OCI-LY3 (cell line): ENCODE measurements around the gene ARMH3.
A peak's percentile ranks its signal among the peaks of the same experiment; 100 is the strongest.

Experiments
- H2AFZ ChIP-seq: fragments of 200-600, 300-600 bp; shearing (Covaris generic); 2 replicates; pipeline ENCODE4 v1.6.0; 2014; ENCODE audit warnings: antibody characterized with exemption, low read depth, low read length
- H3K27ac ChIP-seq: fragments of 200-600, 300-600 bp; sonication (generic); 2 replicates; pipeline ENCODE4 v1.5.1; 2014; ENCODE audit warnings: mild to moderate bottlenecking, low read length, moderate library complexity, mixed read lengths
- H3K27me3 ChIP-seq: fragments of 200-600, 300-600 bp; sonication (generic); 2 replicates; pipeline ENCODE4 v1.6.1; 2014; ENCODE audit warnings: low read depth, low read length, mixed read lengths
- H3K36me3 ChIP-seq: fragments of 200-600, 300-600 bp; sonication (generic); replicated peaks from 2 replicates; pipeline ENCODE3; 2014; ENCODE audit warnings: low read depth, low read length, mixed read lengths
- H3K4me1 ChIP-seq: fragments of 300-600, 200-600 bp; sonication (generic); 2 replicates; pipeline ENCODE4 v1.6.1; 2014; ENCODE audit warnings: low read length, mixed read lengths
- H3K4me2 ChIP-seq: fragments of 200-600, 300-600 bp; sonication (generic); 2 replicates; pipeline ENCODE4 v1.6.1; 2014; ENCODE audit warnings: low read length, mixed read lengths
- H3K4me3 ChIP-seq: fragments of 300-600, 200-600 bp; sonication (generic); 2 replicates; pipeline ENCODE4 v1.5.1; 2014; ENCODE audit warnings: antibody characterized with exemption, mild to moderate bottlenecking, low read length, moderate library complexity
- H3K79me2 ChIP-seq: fragments of 300-600, 200-600 bp; shearing (Covaris generic); 2 replicates; pipeline ENCODE4 v1.6.1; 2014; ENCODE audit warnings: mild to moderate bottlenecking, low read length, mixed read lengths
- H3K9ac ChIP-seq: fragments of 300-600, 200-600 bp; shearing (Covaris generic); 2 replicates; pipeline ENCODE4 v1.6.0; 2014; ENCODE audit warnings: mild to moderate bottlenecking, low read length, moderate library complexity
- H3K9me3 ChIP-seq: fragments of 200-600, 300-600 bp; shearing (Covaris generic); 2 replicates; pipeline ENCODE4 v1.6.1; 2014; ENCODE audit warnings: low read length, mixed read lengths; ENCODE audit not compliant: insufficient read depth
- H4K20me1 ChIP-seq: fragments of 200-600, 300-600 bp; sonication (generic); 2 replicates; pipeline ENCODE4 v1.6.1; 2016; ENCODE audit warnings: low read length, mixed read lengths; ENCODE audit not compliant: insufficient read depth
- EZH2phosphoT487 ChIP-seq: fragments of 200-600 bp; shearing (Covaris generic); IDR thresholded peaks from 2 replicates; pipeline ENCODE4 v1.6.1; 2018; ENCODE audit warnings: antibody characterized with exemption, mixed run types, low read depth
- TF ChIP-seq, protein P1 (sequence below): fragments of 200-600, 300-600 bp; sonication (generic); IDR thresholded peaks from 2 replicates; pipeline ENCODE4 v1.5.1; 2014; ENCODE audit warnings: antibody characterized with exemption, low read length, low read depth

Gene ARMH3

DNA sequence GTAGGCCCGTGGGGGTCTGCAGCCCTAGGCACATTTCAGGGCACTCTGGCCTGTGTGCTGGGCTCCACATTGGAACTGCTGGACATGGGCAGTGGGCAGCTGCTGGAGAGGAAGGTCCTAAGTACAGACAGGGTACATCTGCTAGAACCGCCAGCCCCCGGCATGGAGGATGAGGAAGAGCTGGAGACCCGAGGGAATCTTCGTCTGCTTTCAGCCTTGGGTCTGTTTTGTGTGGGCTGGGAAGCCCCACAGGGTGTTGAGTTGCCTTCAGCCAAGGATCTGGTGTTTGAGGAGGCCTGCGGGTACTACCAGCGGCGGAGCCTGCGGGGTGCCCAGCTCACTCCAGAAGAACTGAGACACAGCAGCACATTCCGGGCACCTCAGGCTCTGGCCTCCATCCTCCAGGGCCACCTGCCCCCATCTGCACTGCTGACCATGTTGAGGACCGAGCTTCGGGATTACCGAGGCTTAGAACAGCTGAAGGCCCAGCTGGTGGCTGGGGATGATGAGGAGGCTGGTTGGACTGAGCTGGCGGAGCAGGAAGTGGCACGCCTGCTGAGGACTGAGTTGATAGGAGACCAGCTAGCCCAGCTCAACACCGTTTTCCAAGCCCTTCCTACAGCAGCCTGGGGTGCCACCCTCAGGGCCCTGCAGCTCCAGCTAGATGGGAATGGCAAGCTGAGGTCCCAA lies 10.6 kb upstream of the ARMH3 start:
- H3K9me3 ChIP-seq, result no peaks in the 10 kb centered on the region
- peak overlapping the region; percentile 79 for H3K4me3 ChIP-seq
- H3K9ac ChIP-seq, result peak overlapping the region; percentile 65
- H3K27ac ChIP-seq, result no peak overlapping the region
- H3K36me3 ChIP-seq, result no peaks in the 10 kb centered on the region
- H4K20me1 ChIP-seq, result no peaks in the 10 kb centered on the region
- TF ChIP-seq, protein P1, sequence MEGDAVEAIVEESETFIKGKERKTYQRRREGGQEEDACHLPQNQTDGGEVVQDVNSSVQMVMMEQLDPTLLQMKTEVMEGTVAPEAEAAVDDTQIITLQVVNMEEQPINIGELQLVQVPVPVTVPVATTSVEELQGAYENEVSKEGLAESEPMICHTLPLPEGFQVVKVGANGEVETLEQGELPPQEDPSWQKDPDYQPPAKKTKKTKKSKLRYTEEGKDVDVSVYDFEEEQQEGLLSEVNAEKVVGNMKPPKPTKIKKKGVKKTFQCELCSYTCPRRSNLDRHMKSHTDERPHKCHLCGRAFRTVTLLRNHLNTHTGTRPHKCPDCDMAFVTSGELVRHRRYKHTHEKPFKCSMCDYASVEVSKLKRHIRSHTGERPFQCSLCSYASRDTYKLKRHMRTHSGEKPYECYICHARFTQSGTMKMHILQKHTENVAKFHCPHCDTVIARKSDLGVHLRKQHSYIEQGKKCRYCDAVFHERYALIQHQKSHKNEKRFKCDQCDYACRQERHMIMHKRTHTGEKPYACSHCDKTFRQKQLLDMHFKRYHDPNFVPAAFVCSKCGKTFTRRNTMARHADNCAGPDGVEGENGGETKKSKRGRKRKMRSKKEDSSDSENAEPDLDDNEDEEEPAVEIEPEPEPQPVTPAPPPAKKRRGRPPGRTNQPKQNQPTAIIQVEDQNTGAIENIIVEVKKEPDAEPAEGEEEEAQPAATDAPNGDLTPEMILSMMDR, result no peak
- no peak for TF ChIP-seq EZH2phosphoT487
- H3K79me2 ChIP-seq, result peaks cover 16% of the 10 kb centered on the region
- H3K4me1 ChIP-seq, result peaks cover 13% of the 10 kb centered on the region
- H2AFZ ChIP-seq, result no peak overlapping the region
- peak overlapping the region; percentile 97 for H3K4me2 ChIP-seq
- H3K27me3 ChIP-seq, result no peaks in the 10 kb centered on the region

DNA sequence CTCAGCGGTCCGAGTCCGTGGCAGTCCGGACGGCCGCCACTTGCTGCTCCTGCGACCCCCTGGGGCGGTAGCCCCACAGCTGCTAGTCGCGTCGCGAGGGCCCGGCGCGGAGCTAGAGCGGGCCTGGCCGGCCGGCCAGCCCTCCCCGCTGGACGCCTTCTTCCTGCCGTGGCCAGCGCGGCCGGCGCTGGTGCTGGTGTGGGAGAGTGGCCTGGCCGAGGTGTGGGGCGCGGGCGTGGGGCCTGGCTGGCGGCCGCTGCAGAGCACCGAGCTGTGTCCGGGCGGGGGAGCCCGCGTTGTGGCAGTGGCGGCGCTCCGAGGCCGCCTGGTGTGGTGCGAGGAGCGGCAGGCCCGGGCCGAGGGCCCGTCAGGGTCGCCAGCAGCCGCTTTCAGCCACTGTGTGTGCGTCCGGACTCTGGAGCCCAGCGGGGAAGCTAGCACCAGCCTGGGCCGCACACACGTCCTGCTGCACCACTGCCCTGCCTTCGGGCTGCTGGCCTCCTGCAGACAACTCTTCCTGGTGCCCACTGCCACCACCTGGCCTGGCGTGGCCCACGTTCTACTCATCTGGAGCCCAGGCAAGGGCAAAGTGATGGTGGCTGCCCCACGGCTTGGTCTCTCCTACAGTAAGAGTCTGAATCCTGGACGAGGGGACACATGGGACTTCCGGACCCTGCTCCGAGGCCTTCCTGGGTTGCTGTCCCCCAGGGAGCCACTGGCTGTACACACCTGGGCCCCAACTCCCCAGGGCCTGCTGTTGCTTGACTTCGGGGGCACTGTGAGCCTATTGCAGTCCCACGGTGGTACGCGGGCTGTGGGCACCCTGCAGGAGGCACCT lies 9.8 kb upstream of the ARMH3 start:
- peak overlapping the region; percentile 79 for H3K4me3 ChIP-seq
- peak overlapping the region; percentile 65 for H3K9ac ChIP-seq
- H3K27ac ChIP-seq, result peak overlapping the region; percentile 4; the same call in 1 of the 2 replicates
- no peaks in the 10 kb centered on the region for H3K36me3 ChIP-seq
- no peaks in the 10 kb centered on the region for H3K27me3 ChIP-seq
- peaks cover 13% of the 10 kb centered on the region for H3K4me1 ChIP-seq
- peak overlapping the region; percentile 97 for H3K4me2 ChIP-seq
- peak overlapping the region; percentile 10 for H2AFZ ChIP-seq
- TF ChIP-seq EZH2phosphoT487, result no peak
- TF ChIP-seq, protein P1, result no peak
- H3K9me3 ChIP-seq, result no peaks in the 10 kb centered on the region
- H3K79me2 ChIP-seq, result peaks cover 16% of the 10 kb centered on the region
- no peaks in the 10 kb centered on the region for H4K20me1 ChIP-seq

DNA sequence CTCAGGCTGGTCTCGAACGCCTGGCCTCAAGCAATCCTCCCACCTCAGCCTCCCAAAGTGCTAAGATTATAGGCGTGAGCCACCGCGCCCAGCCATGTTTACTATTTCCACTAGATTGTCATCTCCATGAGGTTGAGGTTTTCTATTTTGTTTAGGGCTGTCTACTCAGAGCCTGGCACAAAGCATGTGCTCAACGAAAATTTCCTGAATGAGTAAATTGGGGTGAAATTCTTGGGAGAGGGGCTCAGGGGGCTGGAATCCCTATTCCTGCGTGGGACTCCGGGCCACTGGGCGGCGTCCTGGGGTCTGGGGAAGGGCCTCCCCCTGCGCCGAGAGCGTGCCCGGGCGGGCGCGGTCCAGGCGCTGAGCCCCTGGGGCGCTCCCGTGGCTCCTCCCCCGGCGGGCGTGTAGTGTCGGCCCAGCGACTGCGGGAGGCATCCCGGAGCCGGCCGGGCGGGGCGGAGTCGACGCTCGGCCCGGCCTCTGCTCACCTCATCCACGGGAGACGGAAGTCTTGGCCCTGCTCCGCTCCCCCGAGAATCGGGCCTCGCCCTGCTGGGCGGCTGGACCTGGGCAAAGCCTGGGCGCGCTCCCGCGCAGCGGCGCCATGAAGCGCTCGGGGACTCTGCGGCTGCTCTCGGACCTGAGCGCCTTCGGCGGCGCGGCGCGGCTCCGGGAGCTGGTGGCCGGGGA lies 9.0 kb upstream of the ARMH3 start, which contains the start of gene HPS6:
Gene HPS6, plus strand, starts transcription at position 482 of the 693 bp plus-strand sequence. Its CDS starts 126 bp downstream, at position 608.
- H3K36me3 ChIP-seq, result no peaks in the 10 kb centered on the region
- peak within 1 kb of the TSS; percentile 76 for H3K9ac ChIP-seq
- H3K27ac ChIP-seq, result peak within 1 kb of the TSS; percentile 17
- peaks cover 16% of the 10 kb centered on the region for H3K79me2 ChIP-seq
- H3K4me3 ChIP-seq, result peak within 1 kb of the TSS; percentile 79
- TF ChIP-seq EZH2phosphoT487, result no peak
- TF ChIP-seq, protein P1, result peak; percentile 39
- H2AFZ ChIP-seq, result peak within 1 kb of the TSS; percentile 94
- H4K20me1 ChIP-seq, result no peaks in the 10 kb centered on the region
- peak within 1 kb of the TSS; percentile 97 for H3K4me2 ChIP-seq
- H3K27me3 ChIP-seq, result no peaks in the 10 kb centered on the region
- H3K9me3 ChIP-seq, result no peaks in the 10 kb centered on the region
- H3K4me1 ChIP-seq, result peaks cover 13% of the 10 kb centered on the region
